ENCODE measurements around the gene TRIM44. TPM values are rescaled to one million over a fixed set of nuclear protein-coding genes. Genes with fewer than 3 reads are reported as not detected.

TRIM44 gene
- total and polyA plus RNA-seq, 8 donors = 5.1 to 65.3 (median 19.1) TPM

DNA sequence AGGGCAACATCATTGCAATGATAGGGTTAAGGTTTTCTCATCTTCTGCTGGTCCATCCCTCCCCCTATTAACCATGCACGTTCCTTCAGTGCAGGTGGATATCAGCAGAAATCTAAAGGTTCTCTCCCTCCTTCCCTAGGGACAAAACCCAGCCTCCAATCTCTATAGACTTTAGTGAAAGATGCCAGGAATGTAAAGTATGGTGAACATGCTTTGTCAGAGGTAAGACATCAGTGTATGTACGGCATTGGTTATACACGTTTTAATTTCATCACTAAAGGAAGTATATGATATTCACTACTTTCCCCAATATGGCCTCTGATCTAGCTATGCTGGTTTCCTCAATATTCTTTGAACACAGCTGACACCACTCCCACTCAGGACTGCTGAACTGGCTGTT is 200.1 kb downstream of the TRIM44 start:
- Histone ChIP-seq H3K27me3 (no peaks in the 10 kb centered on the region), H3K27ac (no peak overlapping the region), H3K36me3 (no peaks in the 10 kb centered on the region), H3K4me1 (no peaks in the 10 kb centered on the region), H3K4me3 (no peak overlapping the region), H3K9me3 (peaks cover 0 to 6% (median 2%) of the 10 kb centered on the region in 4 donors)
- intact Hi-C loops (cut with DNase I; ENCODE audit: low total_unique reads) = no loop called here
- 25 to 48% (median 38%) methylated on average over 3 of the region's 3 CpGs for WGBS, 5 donors
- TF ChIP-seq, protein P1, sequence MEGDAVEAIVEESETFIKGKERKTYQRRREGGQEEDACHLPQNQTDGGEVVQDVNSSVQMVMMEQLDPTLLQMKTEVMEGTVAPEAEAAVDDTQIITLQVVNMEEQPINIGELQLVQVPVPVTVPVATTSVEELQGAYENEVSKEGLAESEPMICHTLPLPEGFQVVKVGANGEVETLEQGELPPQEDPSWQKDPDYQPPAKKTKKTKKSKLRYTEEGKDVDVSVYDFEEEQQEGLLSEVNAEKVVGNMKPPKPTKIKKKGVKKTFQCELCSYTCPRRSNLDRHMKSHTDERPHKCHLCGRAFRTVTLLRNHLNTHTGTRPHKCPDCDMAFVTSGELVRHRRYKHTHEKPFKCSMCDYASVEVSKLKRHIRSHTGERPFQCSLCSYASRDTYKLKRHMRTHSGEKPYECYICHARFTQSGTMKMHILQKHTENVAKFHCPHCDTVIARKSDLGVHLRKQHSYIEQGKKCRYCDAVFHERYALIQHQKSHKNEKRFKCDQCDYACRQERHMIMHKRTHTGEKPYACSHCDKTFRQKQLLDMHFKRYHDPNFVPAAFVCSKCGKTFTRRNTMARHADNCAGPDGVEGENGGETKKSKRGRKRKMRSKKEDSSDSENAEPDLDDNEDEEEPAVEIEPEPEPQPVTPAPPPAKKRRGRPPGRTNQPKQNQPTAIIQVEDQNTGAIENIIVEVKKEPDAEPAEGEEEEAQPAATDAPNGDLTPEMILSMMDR (IDR thresholded peaks at IDR 0.05) = no peak
- no peak for TF ChIP-seq POLR2AphosphoS5 (IDR thresholded peaks at IDR 0.05)
- TF ChIP-seq POLR2A (IDR thresholded peaks at IDR 0.05) = no peak
- no peak for TF ChIP-seq EP300 (IDR thresholded peaks at IDR 0.05)
- DNase-seq = no peak

DNA sequence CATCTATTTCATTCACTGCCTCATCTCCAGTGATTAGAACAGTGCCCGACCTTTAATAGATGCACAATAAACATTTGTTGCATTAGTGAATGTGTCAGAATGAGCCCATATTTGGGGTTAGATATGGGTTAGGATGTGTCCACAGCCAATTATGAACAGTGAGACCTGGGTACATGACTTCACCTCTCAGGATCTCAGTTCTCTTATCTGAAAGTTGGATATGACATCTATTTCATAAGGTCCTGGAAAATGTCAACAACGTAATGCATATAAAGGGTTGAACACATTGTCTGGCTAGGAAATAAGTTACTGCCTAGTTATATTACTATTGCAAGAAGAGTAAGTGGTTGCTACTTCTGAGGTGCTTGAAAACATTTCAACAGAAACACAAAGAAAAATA is 201.6 kb downstream of the TRIM44 start:
- TF ChIP-seq, protein P1 (IDR thresholded peaks at IDR 0.05) = no peak
- TF ChIP-seq POLR2AphosphoS5 (IDR thresholded peaks at IDR 0.05) (no peak), EP300 (IDR thresholded peaks at IDR 0.05) (no peak), POLR2A (IDR thresholded peaks at IDR 0.05) (no peak)
- H3K27me3 ChIP-seq = no peaks in the 10 kb centered on the region
- H3K4me1 ChIP-seq = no peaks in the 10 kb centered on the region
- peaks cover 0 to 17% (median 12%) of the 10 kb centered on the region in 4 donors for H3K9me3 ChIP-seq
- 72 to 90% (median 79%) methylated on average over 2 of the region's 2 CpGs for WGBS, 5 donors
- intact Hi-C loops (cut with DNase I; ENCODE audit: low total_unique reads) = no loop called here
- no peak overlapping the region for H3K27ac ChIP-seq
- no peak overlapping the region for H3K4me3 ChIP-seq
- DNase-seq = no peak
- H3K36me3 ChIP-seq = no peaks in the 10 kb centered on the region

DNA sequence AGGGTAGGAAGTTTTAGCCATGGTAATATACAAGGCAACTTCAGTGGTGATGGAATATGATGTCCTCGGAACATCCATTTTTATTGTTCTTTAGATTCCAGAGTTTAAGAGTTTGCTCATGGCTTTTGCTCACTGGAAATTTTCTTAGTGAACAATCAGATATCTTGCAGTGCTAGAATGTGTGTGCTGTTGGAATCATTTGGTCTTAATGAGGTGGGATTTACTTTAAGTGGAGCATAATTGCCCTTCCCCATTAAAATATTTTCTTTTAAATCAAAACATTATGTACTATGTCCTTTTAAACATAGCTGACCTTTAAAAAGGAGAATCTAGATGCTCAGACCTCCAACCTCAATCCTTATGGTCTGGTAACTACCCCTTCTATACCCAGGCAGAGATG is 204.0 kb downstream of the TRIM44 start:
- Histone ChIP-seq H3K36me3 (no peaks in the 10 kb centered on the region), H3K27me3 (no peaks in the 10 kb centered on the region), H3K9me3 (peaks cover 0 to 20% (median 15%) of the 10 kb centered on the region in 4 donors), H3K4me1 (no peaks in the 10 kb centered on the region), H3K27ac (no peak overlapping the region), H3K4me3 (no peak overlapping the region)
- WGBS, 5 donors = 88 to 100% (median 94%) methylated on average over 1 of the region's 1 CpG
- intact Hi-C loops (cut with DNase I; ENCODE audit: low total_unique reads) = no loop called here
- DNase-seq = no peak
- TF ChIP-seq EP300 (IDR thresholded peaks at IDR 0.05) (no peak), POLR2A (IDR thresholded peaks at IDR 0.05) (no peak), POLR2AphosphoS5 (IDR thresholded peaks at IDR 0.05) (no peak)
- TF ChIP-seq, protein P1 (IDR thresholded peaks at IDR 0.05) = no peak

Other genes with a start within 250 kb of the TRIM44 start
- gene SLC1A2, start 243.2 kb upstream of the TRIM44 start, total RNA-seq = 10 to 100 TPM in 2 of 5 donors, 1 to 10 TPM in 2, not detected in 1; 3.2 to 13.4 (median 9.5) TPM
- 1 to 10 TPM; 1.3 to 3.1 (median 1.5) TPM for gene SLC1A2, start 243.2 kb upstream of the TRIM44 start, polyA plus RNA-seq
- 10 to 100 TPM in 1 of 5 donors, 1 to 10 TPM in 1, under 1 TPM in 2, not detected in 1; under 0.01 to 26.8 (median 2.0) TPM for gene PAMR1, start 137.2 kb upstream of the TRIM44 start, total RNA-seq
- 1 to 10 TPM in 1 of 3 donors, under 1 TPM in 2; 0.40 to 4.9 (median 0.56) TPM for gene PAMR1, start 137.2 kb upstream of the TRIM44 start, polyA plus RNA-seq
- 1 to 10 TPM in 2 of 5 donors, under 1 TPM in 1, not detected in 2; 0.45 to 5.2 (median 3.7) TPM for gene FJX1, start 44.3 kb upstream of the TRIM44 start, total RNA-seq
- 1 to 10 TPM in 2 of 3 donors, under 1 TPM in 1; 0.46 to 4.2 (median 2.6) TPM for gene FJX1, start 44.3 kb upstream of the TRIM44 start, polyA plus RNA-seq